Fibroblast of skin of back (primary cell): ENCODE measurements around the gene FKBP10. TPM values are rescaled to one million over a fixed set of nuclear protein-coding genes. Genes with fewer than 3 reads are reported as not detected.
"Not testable (repeated sequence)": the region's sequence is repeated elsewhere in the genome, so short reads cannot be mapped to it uniquely, and the experiment has no call there.

ENCODE experiments used
- DNase-seq: peaks from one replicate; pipeline ENCODE4 v3.0.0-alpha.2; 2013
- polyA plus RNA-seq, 2 experiments: library from polyadenylated mRNA; unstranded; fragments of 120-200 nt; gene quantifications; one replicate each; pipeline ENCODE4 v1.2.1, GENCODE V29; 2013; ENCODE audit not compliant: insufficient read length in 2 of 2

Gene FKBP10
- polyA plus RNA-seq (2013, experiment 1 of 2; ENCODE audit: insufficient read length), result 551 TPM
- 562 TPM for polyA plus RNA-seq (2013, experiment 2 of 2; ENCODE audit: insufficient read length)

- DNase-seq, result peak; percentile 92
Observed at GRCh38 chr17:41812381-41813151, at the start of gene FKBP10. Gene FKBP10 (plus strand): TSS chr17:41813004. CDS start chr17:41813035, 31 bp downstream.

GRCh38 chr17:41763327-41763726 is 49.5 kb upstream of the FKBP10 start:
- no peak for DNase-seq

- DNase-seq, result no peak
Observed at GRCh38 chr17:41766135-41766534, 46.7 kb upstream of the FKBP10 start.

GRCh38 chr17:41767324-41768042 is 45.3 kb upstream of the FKBP10 start:
- no peak for DNase-seq

- DNase-seq, result no peak
Observed at GRCh38 chr17:41768682-41769288, 44.0 kb upstream of the FKBP10 start.

- DNase-seq, result no peak
Observed at GRCh38 chr17:41769346-41769862, 43.4 kb upstream of the FKBP10 start.

- no peak for DNase-seq
Observed at GRCh38 chr17:41769985-41770384, 42.8 kb upstream of the FKBP10 start.

GRCh38 chr17:41771389-41772206 is 41.2 kb upstream of the FKBP10 start:
- DNase-seq, result no peak

GRCh38 chr17:41772218-41772585 is 40.6 kb upstream of the FKBP10 start:
- no peak for DNase-seq

GRCh38 chr17:41772586-41773189 is 40.1 kb upstream of the FKBP10 start:
- no peak for DNase-seq

GRCh38 chr17:41773190-41773588 is 39.6 kb upstream of the FKBP10 start:
- DNase-seq, result peak; percentile 86

GRCh38 chr17:41773731-41774193 is 39.0 kb upstream of the FKBP10 start:
- DNase-seq, result no peak

GRCh38 chr17:41775394-41776226 is 37.2 kb upstream of the FKBP10 start:
- no peak for DNase-seq

- not testable (repeated sequence) for DNase-seq
Observed at GRCh38 chr17:41776262-41776900, 36.4 kb upstream of the FKBP10 start.

- peak; percentile 48 for DNase-seq
Observed at GRCh38 chr17:41777157-41777573, 35.6 kb upstream of the FKBP10 start.

GRCh38 chr17:41777574-41778188 is 35.1 kb upstream of the FKBP10 start:
- peak; percentile 90 for DNase-seq

GRCh38 chr17:41779954-41780353 is 32.9 kb upstream of the FKBP10 start:
- DNase-seq, result no peak

GRCh38 chr17:41781404-41782110 is 31.2 kb upstream of the FKBP10 start:
- DNase-seq, result no peak

- DNase-seq, result no peak
Observed at GRCh38 chr17:41782142-41782541, 30.7 kb upstream of the FKBP10 start.
